Mucosa of descending colon (tissue), 3 donors: ENCODE results near the gene SPIRE2. TPM values are rescaled to one million over a fixed set of nuclear protein-coding genes. Genes with fewer than 3 reads are reported as not detected.

Source experiments
- ATAC-seq: fragments of 200-7000 bp; cut with Tn5 transposase; one replicate; pipeline ENCODE4 v1.9.1; 2020; ENCODE audit warnings: mild to moderate bottlenecking, moderate library complexity
- DNase-seq, 3 donors: peaks; one replicate each; pipeline ENCODE4 v3.0.0-alpha.2; 2020
- H3K36me3 ChIP-seq: fragments of 200-600 bp; one replicate; pipeline ENCODE4 v1.8.0; 2021; ENCODE audit warnings: low read depth, mild to moderate bottlenecking
- H3K4me1 ChIP-seq: fragments of 200-600 bp; one replicate; pipeline ENCODE4 v1.8.0; 2021; ENCODE audit warnings: low read depth, mild to moderate bottlenecking
- H3K4me3 ChIP-seq: fragments of 200-600 bp; one replicate; pipeline ENCODE4 v1.8.0; 2021; ENCODE audit warnings: mild to moderate bottlenecking
- H3K9me3 ChIP-seq: fragments of 200-600 bp; one replicate; pipeline ENCODE4 v1.8.0; 2021; ENCODE audit warnings: mild to moderate bottlenecking
- CTCF ChIP-seq: fragments of 200-600 bp; IDR thresholded peaks from one replicate; pipeline ENCODE4 v1.8.0; 2022; ENCODE audit warnings: antibody characterized with exemption, mild to moderate bottlenecking
- intact Hi-C, 2 donors: fragments of 100-400 bp; cut with DNase I in 1 of 2; cut with micrococcal nuclease in 1 of 2; formaldehyde crosslinking; loops; one replicate each; pipeline versions ENCODE4 v1.11.0 to v1.11.1; 2022; cut with DNase I, micrococcal nuclease
- total RNA-seq, 3 donors: library from RNA; stranded (reverse); fragmentation: NEBNext Ultra II Directional in 2 of 3; extraction: Animal tissue kit (Norgen Biotek cat#: 25700) in 2 of 3; gene quantifications; one replicate each; pipeline versions ENCODE4 v1.2.1 to v1.2.4, GENCODE V29; 2021 to 2023
- donor health status: DM: no; HTN: no; CAD: no; lungs with moderate emphysema.
- donor health status: DM: no; HTN: no; CAD: no.
- donor health status: DM: no; HTN: yes; CAD: no.

SPIRE2 gene
- total RNA-seq, 3 donors from 2014 or later, result 52.5 to 118 (median 84.2) TPM

DNA sequence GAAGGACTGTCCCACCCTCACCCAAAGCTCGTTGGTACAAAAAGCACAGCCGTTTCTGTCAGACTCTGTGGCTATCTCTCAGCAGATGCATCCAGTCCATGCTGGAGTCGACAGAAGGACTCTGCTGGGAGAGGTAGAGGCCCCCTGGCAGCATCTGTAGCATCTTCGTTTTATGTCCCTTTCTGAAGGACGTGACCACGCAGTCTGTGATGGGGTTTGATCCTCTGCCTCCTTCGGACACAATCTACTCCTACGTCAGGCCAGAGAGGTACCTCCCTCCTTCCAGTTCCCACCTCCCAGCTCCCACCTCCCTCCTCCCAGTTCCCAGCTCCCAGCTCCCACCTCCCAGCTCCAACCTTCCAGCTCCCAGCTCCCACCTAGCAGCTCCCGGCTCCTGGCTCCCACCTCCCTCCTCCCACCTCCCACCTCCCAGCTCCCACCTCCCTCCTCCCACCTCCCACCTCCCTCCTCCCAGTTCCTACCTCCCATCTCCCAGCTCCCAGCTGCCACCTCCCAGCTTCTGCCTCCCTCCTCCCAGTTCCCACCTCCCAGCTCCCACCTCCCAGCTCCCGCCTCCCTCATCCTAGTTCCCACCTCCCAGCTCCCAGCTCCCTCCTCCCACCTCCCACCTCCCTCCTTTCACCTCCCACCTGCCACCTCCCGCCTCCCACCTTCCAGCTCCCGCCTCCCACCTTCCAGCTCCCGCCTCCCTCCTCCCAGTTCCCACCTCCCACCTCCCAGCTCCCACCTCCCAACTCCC is 79.0 kb downstream of the SPIRE2 start:
- H3K4me1 ChIP-seq, result no peaks in the 10 kb centered on the region
- H3K36me3 ChIP-seq, result peaks cover 7% of the 10 kb centered on the region
- ATAC-seq (no peak), DNase-seq (no peak)
- TF ChIP-seq CTCF, result no peak
- no peak overlapping the region for H3K4me3 ChIP-seq
- intact Hi-C loops, result no loop called here
- H3K9me3 ChIP-seq, result no peaks in the 10 kb centered on the region

DNA sequence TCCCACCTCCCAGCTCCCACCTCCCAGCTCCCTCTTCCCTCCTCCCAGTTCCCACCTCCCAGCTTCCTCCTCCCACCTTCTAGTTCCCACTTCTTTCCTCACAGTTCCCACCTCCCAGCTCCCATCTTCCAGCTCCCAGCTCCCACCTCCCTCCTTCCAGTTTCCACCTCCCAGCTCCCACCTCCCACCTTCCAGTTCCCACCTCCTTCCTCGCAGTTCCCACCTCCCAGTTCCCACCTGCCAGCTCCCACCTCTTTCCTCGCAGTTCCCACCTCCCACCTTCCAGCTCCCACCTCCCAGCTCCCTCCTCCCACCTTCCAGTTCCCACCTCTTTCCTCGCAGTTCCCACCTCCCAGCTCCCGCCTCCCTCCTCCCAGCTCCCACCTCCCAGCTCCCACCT is 80.0 kb downstream of the SPIRE2 start:
- Histone ChIP-seq H3K36me3 (peaks cover 7% of the 10 kb centered on the region), H3K9me3 (no peaks in the 10 kb centered on the region), H3K4me3 (no peak overlapping the region), H3K4me1 (no peaks in the 10 kb centered on the region)
- ATAC-seq, result no peak
- intact Hi-C loops, result no loop called here
- DNase-seq, result no peak
- no peak for TF ChIP-seq CTCF

DNA sequence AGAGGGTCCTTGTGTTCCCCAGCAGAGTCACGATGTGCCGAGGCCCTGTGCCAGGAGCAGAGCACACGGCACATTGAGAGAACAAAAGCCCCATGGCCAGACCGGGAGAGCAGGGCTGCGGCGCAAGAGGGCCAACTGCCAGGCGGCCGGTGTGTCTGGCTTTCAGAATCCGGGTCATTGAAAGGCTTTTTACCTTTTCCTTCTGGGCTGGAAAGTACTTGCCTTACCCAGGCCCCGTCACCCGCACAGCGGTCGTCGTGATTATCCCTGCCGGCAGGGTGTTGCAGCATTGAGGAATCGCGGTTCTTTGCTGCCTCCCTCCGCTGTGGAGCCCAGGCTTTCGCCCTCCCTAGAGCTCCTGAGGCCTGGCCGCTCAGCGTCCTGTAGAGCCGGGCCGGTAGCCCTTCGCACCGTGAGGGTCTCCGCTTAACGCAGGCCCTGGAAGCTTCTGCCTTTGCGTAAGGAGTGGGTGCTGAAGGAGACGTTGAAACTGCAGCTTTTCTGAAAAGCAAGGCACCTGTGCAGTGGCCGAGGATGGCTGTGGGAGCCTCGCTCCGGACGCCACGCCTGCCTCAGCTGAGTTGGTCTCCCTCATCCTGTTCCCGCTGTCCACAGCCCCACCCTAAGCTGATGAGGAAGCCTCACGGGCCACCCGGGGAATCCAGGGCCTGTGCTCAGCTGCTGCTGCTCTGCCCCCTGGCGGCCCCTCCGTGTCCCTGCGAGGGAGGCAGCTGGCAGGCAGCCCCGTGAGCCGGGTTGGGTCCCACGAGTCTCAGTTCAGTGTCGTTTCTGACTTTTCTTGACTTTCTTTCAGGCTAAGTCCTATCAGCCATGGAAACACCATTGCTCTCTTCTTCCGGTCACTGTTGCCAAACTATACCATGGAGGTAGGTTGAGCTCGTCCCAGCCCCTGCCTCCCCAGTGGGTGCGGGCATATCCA is 81.8 kb downstream of the SPIRE2 start:
- peak; percentile 88 for TF ChIP-seq CTCF
- Histone ChIP-seq H3K36me3 (peaks cover 5% of the 10 kb centered on the region), H3K4me1 (no peaks in the 10 kb centered on the region), H3K9me3 (no peaks in the 10 kb centered on the region), H3K4me3 (no peak overlapping the region)
- intact Hi-C loops, result no loop called here
- peak; percentile 82 to 85 (median 85) for DNase-seq
- peak; percentile 95 for ATAC-seq

DNA sequence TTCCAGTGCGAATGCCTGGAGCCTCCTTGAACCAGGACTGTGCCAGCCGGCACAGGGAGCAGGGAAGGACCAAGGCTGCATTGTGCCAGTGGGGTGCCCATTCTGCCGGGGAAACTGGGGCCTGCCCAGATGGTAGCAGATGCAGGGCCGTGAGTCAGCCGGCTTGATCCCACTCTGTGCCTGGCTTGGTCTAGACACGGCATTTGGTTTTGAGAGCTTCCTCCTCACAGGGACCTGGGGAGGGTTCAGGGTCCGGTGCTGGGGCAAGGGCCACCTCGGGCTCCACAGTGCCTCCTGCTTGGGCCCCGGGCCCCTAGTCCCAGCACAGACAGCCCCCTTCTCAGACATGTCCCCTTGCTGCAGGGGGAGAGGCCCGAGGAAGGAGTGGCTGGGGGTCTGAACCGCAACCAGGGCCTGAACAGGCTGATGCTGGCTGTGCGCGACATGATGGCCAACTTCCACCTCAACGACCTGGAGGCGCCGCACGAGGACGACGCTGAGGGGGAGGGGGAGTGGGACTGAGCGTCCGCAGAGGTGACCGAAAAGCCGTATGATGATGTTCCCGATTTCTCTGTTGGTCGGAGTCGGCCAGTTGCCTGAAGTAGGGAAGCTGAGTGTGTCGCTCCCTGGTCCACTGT is 82.6 kb downstream of the SPIRE2 start:
- H3K4me3 ChIP-seq, result no peak overlapping the region
- no peaks in the 10 kb centered on the region for H3K9me3 ChIP-seq
- DNase-seq (peak in 1 of 3 donors; percentile 48), ATAC-seq (no peak)
- no peak for TF ChIP-seq CTCF
- intact Hi-C loops, result no loop called here
- no peaks in the 10 kb centered on the region for H3K4me1 ChIP-seq
- peaks cover 5% of the 10 kb centered on the region for H3K36me3 ChIP-seq

GRCh38 chr16:89911375-89911774 is 83.1 kb downstream of the SPIRE2 start:
- Histone ChIP-seq H3K9me3 (no peaks in the 10 kb centered on the region), H3K36me3 (peaks cover 5% of the 10 kb centered on the region), H3K4me3 (no peak overlapping the region), H3K4me1 (no peaks in the 10 kb centered on the region)
- TF ChIP-seq CTCF, result no peak
- intact Hi-C loops, result no loop called here
- ATAC-seq, result no peak
- no peak for DNase-seq
